Immature natural killer cell (primary cell): ENCODE measurements around the gene XK. TPM values are rescaled to one million over a fixed set of nuclear protein-coding genes. Genes with fewer than 3 reads are reported as not detected.
A peak's percentile ranks its signal among the peaks of the same experiment; 100 is the strongest.
"Not testable (repeated sequence)": the region's sequence is repeated elsewhere in the genome, so short reads cannot be mapped to it uniquely, and the experiment has no call there.

ENCODE experiments used
- DNase-seq, 3 donors: peaks; one replicate each; pipeline ENCODE4 v3.0.0; 2022; ENCODE audit warnings: mixed read lengths in 1 of 3
- H3K27ac Mint-ChIP-seq, 6 donors: one replicate each; pipeline ENCODE4 v1.8.0; 2020; ENCODE audit warnings: mixed read lengths in 6 of 6, mild to moderate bottlenecking in 5 of 6, inconsistent platforms in 4 of 6, moderate library complexity in 3 of 6
- H3K27me3 Mint-ChIP-seq, 3 donors: one replicate each; pipeline ENCODE4 v1.8.0; 2020 to 2021; ENCODE audit warnings: low read depth in 3 of 3, mild to moderate bottlenecking in 3 of 3, mixed read lengths in 3 of 3, moderate library complexity in 3 of 3, inconsistent platforms in 1 of 3
- H3K36me3 Mint-ChIP-seq, 3 donors: one replicate each; pipeline ENCODE4 v1.8.0; 2020; ENCODE audit warnings: mixed read lengths in 3 of 3, inconsistent platforms in 2 of 3, mild to moderate bottlenecking in 2 of 3
- H3K4me1 Mint-ChIP-seq, 2 donors: one replicate each; pipeline ENCODE4 v1.8.0; 2020; ENCODE audit warnings: inconsistent platforms in 2 of 2, mild to moderate bottlenecking in 2 of 2, mixed read lengths in 2 of 2, moderate library complexity in 1 of 2
- H3K4me3 Mint-ChIP-seq, 5 donors: one replicate each; pipeline ENCODE4 v1.8.0; 2020; ENCODE audit warnings: mild to moderate bottlenecking in 5 of 5, mixed read lengths in 5 of 5, inconsistent platforms in 3 of 5, moderate library complexity in 3 of 5
- H3K9me3 Mint-ChIP-seq, 6 donors: one replicate each; pipeline ENCODE4 v1.8.0; 2020; ENCODE audit warnings: mild to moderate bottlenecking in 6 of 6, mixed read lengths in 6 of 6, inconsistent platforms in 4 of 6, moderate library complexity in 3 of 6
- polyA plus RNA-seq, 3 donors: library from polyadenylated mRNA; unstranded; fragments of 300-500 nt; fragmentation: Illumina TruSeq; gene quantifications; one replicate each; pipeline ENCODE4 v1.2.3, GENCODE V29; 2021

XK gene
- polyA plus RNA-seq: under 1 TPM in 2 of 3 donors, not detected in 1; 0.08 to 0.11 TPM

GRCh38 chrX:37685381-37686359 is at the start of gene XK:
Gene XK (plus strand): TSS chrX:37685791. CDS start chrX:37685962, 171 bp downstream.
- no peaks in the 10 kb centered on the region for H3K36me3 Mint-ChIP-seq
- H3K27ac Mint-ChIP-seq: peak within 1 kb of the TSS in 2 of 6 donors; percentile 17 to 55
- H3K27me3 Mint-ChIP-seq: peaks cover 0 to 6% (median 0%) of the 10 kb centered on the region in 3 donors
- peaks cover 0 to 5% of the 10 kb centered on the region in 2 donors for H3K4me1 Mint-ChIP-seq
- peak; percentile 45 to 57 (median 45) for DNase-seq
- peak within 1 kb of the TSS; percentile 42 to 79 (median 70) for H3K4me3 Mint-ChIP-seq
- no peaks in the 10 kb centered on the region for H3K9me3 Mint-ChIP-seq

GRCh38 chrX:37638047-37638446 is 47.5 kb upstream of the XK start:
- H3K4me1 Mint-ChIP-seq: no peaks in the 10 kb centered on the region
- H3K27me3 Mint-ChIP-seq: peaks cover 0 to 4% (median 0%) of the 10 kb centered on the region in 3 donors
- H3K4me3 Mint-ChIP-seq: no peak overlapping the region
- DNase-seq: no peak
- H3K9me3 Mint-ChIP-seq: no peaks in the 10 kb centered on the region
- H3K36me3 Mint-ChIP-seq: no peaks in the 10 kb centered on the region
- H3K27ac Mint-ChIP-seq: no peak overlapping the region

GRCh38 chrX:37640142-37640541 is 45.4 kb upstream of the XK start:
- Mint-ChIP-seq H3K27ac (no peak overlapping the region), H3K27me3 (peaks cover 0 to 3% (median 3%) of the 10 kb centered on the region in 3 donors), H3K4me1 (no peaks in the 10 kb centered on the region), H3K4me3 (no peak overlapping the region), H3K36me3 (no peaks in the 10 kb centered on the region), H3K9me3 (no peaks in the 10 kb centered on the region)
- no peak for DNase-seq

- Mint-ChIP-seq H3K4me1 (no peaks in the 10 kb centered on the region), H3K27me3 (peaks cover 0 to 3% (median 0%) of the 10 kb centered on the region in 3 donors), H3K4me3 (no peak overlapping the region), H3K27ac (no peak overlapping the region), H3K36me3 (no peaks in the 10 kb centered on the region), H3K9me3 (no peaks in the 10 kb centered on the region)
- no peak for DNase-seq
Observed at GRCh38 chrX:37641859-37642258, 43.7 kb upstream of the XK start.

- no peaks in the 10 kb centered on the region for H3K4me1 Mint-ChIP-seq
- no peak for DNase-seq
- no peak overlapping the region for H3K27ac Mint-ChIP-seq
- no peak overlapping the region for H3K4me3 Mint-ChIP-seq
- H3K27me3 Mint-ChIP-seq: peaks cover 0 to 3% (median 0%) of the 10 kb centered on the region in 3 donors
- H3K9me3 Mint-ChIP-seq: no peaks in the 10 kb centered on the region
- H3K36me3 Mint-ChIP-seq: peaks cover 0 to 5% (median 4%) of the 10 kb centered on the region in 3 donors
Observed at GRCh38 chrX:37644381-37645305, 40.9 kb upstream of the XK start.

- DNase-seq: no peak
- H3K4me3 Mint-ChIP-seq: no peak overlapping the region
- no peaks in the 10 kb centered on the region for H3K4me1 Mint-ChIP-seq
- peaks cover 0 to 5% (median 4%) of the 10 kb centered on the region in 3 donors for H3K36me3 Mint-ChIP-seq
- H3K27ac Mint-ChIP-seq: no peak overlapping the region
- no peaks in the 10 kb centered on the region for H3K9me3 Mint-ChIP-seq
- H3K27me3 Mint-ChIP-seq: peaks cover 0 to 3% (median 0%) of the 10 kb centered on the region in 3 donors
Observed at GRCh38 chrX:37646254-37646653, 39.3 kb upstream of the XK start.

- H3K27me3 Mint-ChIP-seq, H3K4me3 Mint-ChIP-seq, H3K36me3 Mint-ChIP-seq, H3K27ac Mint-ChIP-seq, H3K9me3 Mint-ChIP-seq, DNase-seq, H3K4me1 Mint-ChIP-seq: not testable (repeated sequence)
Observed at GRCh38 chrX:37650879-37651278, 34.7 kb upstream of the XK start.

GRCh38 chrX:37651921-37652452 is 33.6 kb upstream of the XK start:
- Mint-ChIP-seq H3K4me3 (no peak overlapping the region), H3K27me3 (peaks cover 0 to 3% (median 2%) of the 10 kb centered on the region in 3 donors), H3K27ac (no peak overlapping the region), H3K4me1 (peaks cover 4 to 6% of the 10 kb centered on the region in 2 donors), H3K9me3 (peaks cover 0 to 2% (median 0%) of the 10 kb centered on the region in 6 donors), H3K36me3 (peaks cover 0 to 5% (median 4%) of the 10 kb centered on the region in 3 donors)
- DNase-seq: no peak

GRCh38 chrX:37652589-37653231 is 32.9 kb upstream of the XK start:
- peaks cover 0 to 3% (median 2%) of the 10 kb centered on the region in 3 donors for H3K27me3 Mint-ChIP-seq
- H3K27ac Mint-ChIP-seq: no peak overlapping the region
- H3K4me1 Mint-ChIP-seq: peaks cover 4 to 6% of the 10 kb centered on the region in 2 donors
- H3K9me3 Mint-ChIP-seq: peaks cover 0 to 2% (median 0%) of the 10 kb centered on the region in 6 donors
- DNase-seq: no peak
- no peak overlapping the region for H3K4me3 Mint-ChIP-seq
- peaks cover 0 to 5% (median 4%) of the 10 kb centered on the region in 3 donors for H3K36me3 Mint-ChIP-seq

- Mint-ChIP-seq H3K36me3 (peaks cover 0 to 2% (median 2%) of the 10 kb centered on the region in 3 donors), H3K9me3 (peaks cover 0 to 2% (median 0%) of the 10 kb centered on the region in 6 donors), H3K4me1 (peaks cover 4 to 6% of the 10 kb centered on the region in 2 donors), H3K27me3 (peaks cover 0 to 3% (median 2%) of the 10 kb centered on the region in 3 donors), H3K4me3 (no peak overlapping the region), H3K27ac (peak overlapping the region in 1 of 6 donors; percentile 39)
- DNase-seq: no peak
Observed at GRCh38 chrX:37653397-37654085, 32.0 kb upstream of the XK start.

GRCh38 chrX:37658343-37659030 is 27.1 kb upstream of the XK start:
- Mint-ChIP-seq H3K36me3 (peaks cover 0 to 3% (median 0%) of the 10 kb centered on the region in 3 donors), H3K4me3 (no peak overlapping the region), H3K9me3 (peaks cover 0 to 1% (median 0%) of the 10 kb centered on the region in 6 donors), H3K4me1 (no peaks in the 10 kb centered on the region), H3K27ac (no peak overlapping the region), H3K27me3 (peaks cover 0 to 3% (median 0%) of the 10 kb centered on the region in 3 donors)
- DNase-seq: no peak

- Mint-ChIP-seq H3K27me3 (peaks cover 0 to 3% (median 0%) of the 10 kb centered on the region in 3 donors), H3K4me3 (no peak overlapping the region), H3K36me3 (peaks cover 0 to 3% (median 0%) of the 10 kb centered on the region in 3 donors), H3K27ac (no peak overlapping the region), H3K4me1 (no peaks in the 10 kb centered on the region), H3K9me3 (no peaks in the 10 kb centered on the region)
- no peak for DNase-seq
Observed at GRCh38 chrX:37659047-37659446, 26.5 kb upstream of the XK start.
